KOPT-K1 (cell line): ENCODE data around the gene GRK7.

Experiments used
- H3K27ac ChIP-seq: fragments of 200-600 bp; sonication (generic); 2 replicates; pipeline ENCODE4 v1.5.1; 2016; ENCODE audit warnings: antibody characterized with exemption, mild to moderate bottlenecking, low read depth, low read length; ENCODE audit not compliant: poor library complexity, severe bottlenecking
- H3K36me3 ChIP-seq: fragments of 200-600 bp; sonication (generic); 2 replicates; pipeline ENCODE4 v1.5.1; 2017; ENCODE audit warnings: antibody characterized with exemption, mild to moderate bottlenecking, low read length, moderate library complexity; ENCODE audit not compliant: insufficient read depth
- H3K9me3 ChIP-seq: fragments of 200-600 bp; sonication (generic); 2 replicates; pipeline ENCODE4 v1.5.1; 2017; ENCODE audit warnings: antibody characterized with exemption, low read length, mild to moderate bottlenecking; ENCODE audit not compliant: insufficient read depth, poor library complexity, severe bottlenecking

Gene GRK7, protein sequence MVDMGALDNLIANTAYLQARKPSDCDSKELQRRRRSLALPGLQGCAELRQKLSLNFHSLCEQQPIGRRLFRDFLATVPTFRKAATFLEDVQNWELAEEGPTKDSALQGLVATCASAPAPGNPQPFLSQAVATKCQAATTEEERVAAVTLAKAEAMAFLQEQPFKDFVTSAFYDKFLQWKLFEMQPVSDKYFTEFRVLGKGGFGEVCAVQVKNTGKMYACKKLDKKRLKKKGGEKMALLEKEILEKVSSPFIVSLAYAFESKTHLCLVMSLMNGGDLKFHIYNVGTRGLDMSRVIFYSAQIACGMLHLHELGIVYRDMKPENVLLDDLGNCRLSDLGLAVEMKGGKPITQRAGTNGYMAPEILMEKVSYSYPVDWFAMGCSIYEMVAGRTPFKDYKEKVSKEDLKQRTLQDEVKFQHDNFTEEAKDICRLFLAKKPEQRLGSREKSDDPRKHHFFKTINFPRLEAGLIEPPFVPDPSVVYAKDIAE (N-terminal part only)

DNA sequence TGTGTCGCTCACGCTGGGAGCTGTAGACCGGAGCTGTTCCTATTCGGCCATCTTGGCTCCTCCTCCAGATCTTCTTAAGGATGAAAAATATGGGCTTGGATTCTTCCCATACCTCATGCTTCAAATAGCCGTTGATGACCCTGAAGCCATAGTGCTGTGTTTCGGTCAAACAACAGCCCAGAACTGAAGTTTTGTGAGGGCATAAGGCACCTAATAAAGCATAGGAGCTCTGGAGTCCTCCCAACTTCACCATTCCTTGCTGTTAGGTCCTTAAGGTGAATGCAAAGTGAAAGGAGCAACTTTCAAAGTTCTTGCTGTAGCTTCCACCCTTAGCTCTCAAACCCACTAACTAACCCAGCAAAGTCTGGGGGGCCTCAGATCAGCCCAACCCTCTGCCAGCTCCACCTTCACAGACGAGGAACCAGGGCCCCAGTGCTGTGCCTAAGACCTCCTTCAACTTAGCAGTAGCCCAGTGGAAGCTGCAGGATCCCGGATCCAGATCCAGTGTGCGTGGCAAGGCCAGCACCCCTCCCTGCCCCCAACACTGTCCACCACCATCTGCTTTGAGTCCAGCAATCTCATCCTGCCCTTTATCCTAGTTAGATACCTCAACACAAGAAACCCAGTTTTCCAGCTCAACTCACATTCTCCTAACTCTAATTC is at the start of gene GRK7:
TSS of gene GRK7 (plus strand) at position 321 of the 663 bp plus-strand sequence. CDS start 14,877 bp downstream, outside the sequence.
- Histone ChIP-seq H3K36me3 (no peaks in the 10 kb centered on the region), H3K27ac (no peak within 1 kb of the TSS)

GRCh38 chr3:141714671-141715070 is 48.5 kb upstream of the GRK7 start:
- H3K9me3 ChIP-seq: peaks cover 15% of the 10 kb centered on the region
- no peaks in the 10 kb centered on the region for H3K36me3 ChIP-seq
- H3K27ac ChIP-seq: no peak overlapping the region

More for the DNA sequence above, at the start of gene GRK7:
- H3K9me3 ChIP-seq: no peaks in the 10 kb centered on the region

DNA sequence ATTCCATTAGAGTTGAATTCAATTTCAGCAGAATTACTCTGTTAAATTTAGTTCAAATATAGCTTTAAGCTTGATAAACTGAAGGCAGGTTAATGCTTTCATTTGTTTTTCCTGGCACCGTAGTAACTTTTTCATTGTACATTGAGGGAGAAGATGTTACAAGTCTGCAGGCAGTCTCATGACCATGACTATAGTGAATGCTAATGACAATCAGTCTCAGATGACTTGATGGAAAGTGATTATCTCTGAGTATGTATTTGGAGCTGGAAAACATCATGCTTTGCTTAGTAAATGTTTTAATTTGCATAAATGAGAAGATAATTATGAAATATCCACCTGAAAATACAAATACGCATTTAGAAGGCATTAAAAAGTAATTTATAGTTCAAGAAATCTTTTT is 41.1 kb upstream of the GRK7 start:
- Histone ChIP-seq H3K9me3 (no peaks in the 10 kb centered on the region), H3K27ac (no peak overlapping the region), H3K36me3 (no peaks in the 10 kb centered on the region)

GRCh38 chr3:141722648-141723047 is 40.6 kb upstream of the GRK7 start:
- H3K36me3 ChIP-seq: no peaks in the 10 kb centered on the region
- no peak overlapping the region for H3K27ac ChIP-seq
- H3K9me3 ChIP-seq: no peaks in the 10 kb centered on the region

DNA sequence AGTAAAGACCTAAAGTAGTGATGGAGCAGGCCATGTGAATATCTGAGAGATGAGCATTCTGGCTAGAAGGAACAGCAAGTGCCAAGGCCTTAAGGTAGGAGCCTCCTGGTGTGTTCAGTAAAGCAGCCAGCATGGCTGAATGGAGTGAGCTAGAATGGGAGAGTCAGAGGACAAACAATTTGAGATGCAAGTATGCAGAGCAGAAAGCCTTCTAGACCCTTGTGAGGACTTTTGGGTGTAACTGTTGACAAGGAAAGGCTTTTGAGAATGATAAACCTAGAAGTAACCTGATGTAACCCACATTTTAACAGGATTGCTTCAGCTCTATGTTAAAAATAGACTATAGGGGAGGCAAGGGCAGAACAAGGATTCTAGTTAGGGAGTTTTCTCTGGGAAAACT is 40.0 kb upstream of the GRK7 start:
- H3K27ac ChIP-seq: no peak overlapping the region
- H3K36me3 ChIP-seq: no peaks in the 10 kb centered on the region
- no peaks in the 10 kb centered on the region for H3K9me3 ChIP-seq

DNA sequence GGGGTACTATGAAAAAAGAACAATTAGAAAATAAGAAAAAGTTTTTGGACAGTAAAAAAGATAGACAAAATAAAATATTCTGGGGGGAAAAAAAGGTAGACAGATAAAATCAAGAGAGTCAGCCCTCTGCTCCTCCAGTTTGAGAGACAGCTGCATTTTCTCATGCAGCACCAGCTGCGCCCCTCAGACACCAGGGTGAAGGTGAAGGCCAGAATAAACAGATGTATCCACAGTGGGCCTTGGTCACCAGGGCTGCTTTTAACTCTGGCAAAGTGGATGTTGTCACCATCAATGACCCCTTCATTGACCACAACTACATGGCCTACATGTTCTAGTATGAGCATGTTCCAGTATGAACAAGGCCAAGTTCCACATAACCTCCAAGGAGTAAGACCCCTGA is 39.0 kb upstream of the GRK7 start:
- no peaks in the 10 kb centered on the region for H3K9me3 ChIP-seq
- no peaks in the 10 kb centered on the region for H3K36me3 ChIP-seq
- no peak overlapping the region for H3K27ac ChIP-seq

DNA sequence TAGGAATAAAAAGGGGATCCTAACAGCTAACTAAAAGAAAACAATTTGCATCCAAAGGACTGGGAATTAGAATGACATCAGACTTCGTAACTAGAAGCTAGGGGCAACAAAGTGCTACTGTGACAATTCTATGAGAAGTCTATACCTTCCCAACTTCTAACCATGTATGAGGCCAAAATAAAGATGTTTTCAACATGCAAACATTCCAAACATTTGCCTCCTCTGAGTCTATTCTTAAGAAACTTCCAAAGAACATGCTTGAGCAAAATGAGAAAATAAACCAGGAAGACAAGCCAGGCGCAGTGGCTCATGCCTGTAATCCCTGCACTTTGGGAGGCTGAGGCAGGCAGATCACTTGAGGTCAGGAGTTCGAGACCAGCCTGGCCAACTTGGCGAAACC is 38.2 kb upstream of the GRK7 start:
- H3K36me3 ChIP-seq: no peaks in the 10 kb centered on the region
- no peak overlapping the region for H3K27ac ChIP-seq
- H3K9me3 ChIP-seq: no peaks in the 10 kb centered on the region

GRCh38 chr3:141726483-141726882 is 36.7 kb upstream of the GRK7 start:
- Histone ChIP-seq H3K27ac (no peak overlapping the region), H3K36me3 (no peaks in the 10 kb centered on the region), H3K9me3 (no peaks in the 10 kb centered on the region)

GRCh38 chr3:141728355-141728892 is 34.8 kb upstream of the GRK7 start:
- H3K36me3 ChIP-seq: no peaks in the 10 kb centered on the region
- H3K9me3 ChIP-seq: no peaks in the 10 kb centered on the region
- H3K27ac ChIP-seq: no peak overlapping the region

DNA sequence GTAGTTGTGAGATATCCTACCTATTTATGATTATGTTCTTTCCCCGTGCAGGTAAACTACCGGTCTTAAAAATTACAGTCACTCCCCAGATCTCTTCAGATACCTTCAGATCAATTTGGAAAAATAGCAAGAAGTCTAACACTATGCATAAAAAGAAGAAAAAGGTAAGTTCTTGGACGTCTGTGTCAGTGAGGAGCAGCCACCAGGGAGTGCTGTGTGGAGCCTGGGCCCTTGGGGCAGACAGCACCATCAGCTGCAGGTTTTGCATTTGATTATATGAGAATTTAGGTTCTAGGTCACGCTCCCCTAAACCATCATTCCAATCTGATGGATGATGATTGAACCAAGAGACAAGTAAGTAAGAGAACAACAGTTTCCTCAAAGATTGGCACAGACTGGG is 34.0 kb upstream of the GRK7 start:
- H3K27ac ChIP-seq: no peak overlapping the region
- H3K36me3 ChIP-seq: no peaks in the 10 kb centered on the region

GRCh38 chr3:141735176-141735575 is 28.0 kb upstream of the GRK7 start:
- H3K27ac ChIP-seq: no peak overlapping the region
- H3K9me3 ChIP-seq: no peaks in the 10 kb centered on the region
- H3K36me3 ChIP-seq: peaks cover 5% of the 10 kb centered on the region

More for the DNA sequence above, 34.0 kb upstream of the GRK7 start:
- H3K9me3 ChIP-seq: no peaks in the 10 kb centered on the region

- Histone ChIP-seq H3K36me3 (peaks cover 12% of the 10 kb centered on the region), H3K9me3 (no peaks in the 10 kb centered on the region), H3K27ac (no peak overlapping the region)
Observed at GRCh38 chr3:141735770-141736465, 27.3 kb upstream of the GRK7 start.

- no peaks in the 10 kb centered on the region for H3K9me3 ChIP-seq
- no peak overlapping the region for H3K27ac ChIP-seq
- peaks cover 20% of the 10 kb centered on the region for H3K36me3 ChIP-seq
Observed at GRCh38 chr3:141737093-141737492, 26.1 kb upstream of the GRK7 start.

- no peaks in the 10 kb centered on the region for H3K9me3 ChIP-seq
- peak overlapping the region; percentile 38 for H3K27ac ChIP-seq
- peaks cover 23% of the 10 kb centered on the region for H3K36me3 ChIP-seq
Observed at GRCh38 chr3:141737678-141738021, 25.6 kb upstream of the GRK7 start.
